HG02884 (cell line): ENCODE data around the gene DMAC2L.
A peak's percentile ranks its signal among the peaks of the same experiment; 100 is the strongest.
"Not testable (repeated sequence)": the region's sequence is repeated elsewhere in the genome, so short reads cannot be mapped to it uniquely, and the experiment has no call there.

ENCODE experiments used
- ATAC-seq: cut with Tn5 transposase; IDR thresholded peaks from one replicate; pipeline ENCODE4 v1.9.1; 2021; ENCODE audit warnings: mild to moderate bottlenecking, moderate library complexity; ENCODE audit not compliant: unreplicated experiment

Gene DMAC2L

GRCh38 chr14:50353126-50353525 is 41.0 kb downstream of the DMAC2L start:
- no peak for ATAC-seq

- no peak for ATAC-seq
Observed at GRCh38 chr14:50354527-50354926, 42.4 kb downstream of the DMAC2L start.

GRCh38 chr14:50355692-50356091 is 43.6 kb downstream of the DMAC2L start:
- ATAC-seq, result no peak

- ATAC-seq, result not testable (repeated sequence)
Observed at GRCh38 chr14:50356283-50356682, 44.2 kb downstream of the DMAC2L start.

- ATAC-seq, result no peak
Observed at GRCh38 chr14:50357124-50357523, 45.0 kb downstream of the DMAC2L start.

GRCh38 chr14:50357753-50358395 is 45.8 kb downstream of the DMAC2L start:
- ATAC-seq, result no peak

- ATAC-seq, result no peak
Observed at GRCh38 chr14:50359631-50360030, 47.5 kb downstream of the DMAC2L start.

- ATAC-seq, result no peak
Observed at GRCh38 chr14:50360093-50360492, 48.0 kb downstream of the DMAC2L start.

- no peak for ATAC-seq
Observed at GRCh38 chr14:50360851-50361250, 48.7 kb downstream of the DMAC2L start.

GRCh38 chr14:50361473-50362403 is 49.6 kb downstream of the DMAC2L start:
- ATAC-seq, result not testable (repeated sequence)

- ATAC-seq, result peak; percentile 20
Observed at GRCh38 chr14:50362764-50363713, 50.9 kb downstream of the DMAC2L start.

- ATAC-seq, result peak; percentile 97
Observed at GRCh38 chr14:50363714-50364111, 51.6 kb downstream of the DMAC2L start.

GRCh38 chr14:50364792-50365191 is 52.7 kb downstream of the DMAC2L start:
- no peak for ATAC-seq

GRCh38 chr14:50365572-50365971 is 53.4 kb downstream of the DMAC2L start:
- not testable (repeated sequence) for ATAC-seq

- ATAC-seq, result no peak
Observed at GRCh38 chr14:50366115-50366514, 54.0 kb downstream of the DMAC2L start.

- no peak for ATAC-seq
Observed at GRCh38 chr14:50366589-50366988, 54.5 kb downstream of the DMAC2L start.

- no peak for ATAC-seq
Observed at GRCh38 chr14:50371546-50371945, 59.4 kb downstream of the DMAC2L start.

GRCh38 chr14:50373959-50374358 is 61.8 kb downstream of the DMAC2L start:
- ATAC-seq, result no peak

- ATAC-seq, result no peak
Observed at GRCh38 chr14:50375760-50376159, 63.6 kb downstream of the DMAC2L start.
